Measurements from ENCODE around the gene ADSS1. TPM values are rescaled to one million over a fixed set of nuclear protein-coding genes. Genes with fewer than 3 reads are reported as not detected.

The ADSS1 gene
- total and polyA plus RNA-seq, 9 donors, result 2.6 to 9.8 (median 4.1) TPM

- intact Hi-C loops (cut with DNase I), result no loop called here
- H3K27ac ChIP-seq, result no peak overlapping the region
Observed at GRCh38 chr14:104693482-104694431, 30.3 kb upstream of the ADSS1 start.

GRCh38 chr14:104694475-104694950, 29.5 kb upstream of the ADSS1 start:
- H3K9me3 ChIP-seq, result no peaks in the 10 kb centered on the region
- H3K27ac ChIP-seq, result no peak overlapping the region
- H3K27me3 ChIP-seq, result no peaks in the 10 kb centered on the region
- no peak for TF ChIP-seq CTCF (IDR thresholded peaks at IDR 0.05)
- no peak for TF ChIP-seq POLR2A (IDR thresholded peaks at IDR 0.05)
- no peak for TF ChIP-seq EP300 (IDR thresholded peaks at IDR 0.05)
- no peak overlapping the region for H3K4me3 ChIP-seq
- 78 to 83% (median 80%) methylated on average over 14 to 15 of the region's 15 CpGs for WGBS, 3 donors
- no peaks in the 10 kb centered on the region for H3K36me3 ChIP-seq
- no peak for DNase-seq
- peaks cover 14% of the 10 kb centered on the region for H3K4me1 ChIP-seq (ENCODE audit: insufficient read depth)
- intact Hi-C loops (cut with DNase I), result no loop called here

More at GRCh38 chr14:104693482-104694431, 30.3 kb upstream of the ADSS1 start:
- H3K4me1 ChIP-seq (ENCODE audit: insufficient read depth), result peaks cover 11% of the 10 kb centered on the region
- 81 to 88% (median 88%) methylated on average over 25 to 26 of the region's 26 CpGs for WGBS, 3 donors
- no peaks in the 10 kb centered on the region for H3K36me3 ChIP-seq
- H3K4me3 ChIP-seq, result no peak overlapping the region
- no peaks in the 10 kb centered on the region for H3K27me3 ChIP-seq
- TF ChIP-seq POLR2A (IDR thresholded peaks at IDR 0.05), result no peak
- TF ChIP-seq CTCF (IDR thresholded peaks at IDR 0.05), result no peak
- no peak for TF ChIP-seq EP300 (IDR thresholded peaks at IDR 0.05)
- DNase-seq, result no peak
- no peaks in the 10 kb centered on the region for H3K9me3 ChIP-seq

DNA sequence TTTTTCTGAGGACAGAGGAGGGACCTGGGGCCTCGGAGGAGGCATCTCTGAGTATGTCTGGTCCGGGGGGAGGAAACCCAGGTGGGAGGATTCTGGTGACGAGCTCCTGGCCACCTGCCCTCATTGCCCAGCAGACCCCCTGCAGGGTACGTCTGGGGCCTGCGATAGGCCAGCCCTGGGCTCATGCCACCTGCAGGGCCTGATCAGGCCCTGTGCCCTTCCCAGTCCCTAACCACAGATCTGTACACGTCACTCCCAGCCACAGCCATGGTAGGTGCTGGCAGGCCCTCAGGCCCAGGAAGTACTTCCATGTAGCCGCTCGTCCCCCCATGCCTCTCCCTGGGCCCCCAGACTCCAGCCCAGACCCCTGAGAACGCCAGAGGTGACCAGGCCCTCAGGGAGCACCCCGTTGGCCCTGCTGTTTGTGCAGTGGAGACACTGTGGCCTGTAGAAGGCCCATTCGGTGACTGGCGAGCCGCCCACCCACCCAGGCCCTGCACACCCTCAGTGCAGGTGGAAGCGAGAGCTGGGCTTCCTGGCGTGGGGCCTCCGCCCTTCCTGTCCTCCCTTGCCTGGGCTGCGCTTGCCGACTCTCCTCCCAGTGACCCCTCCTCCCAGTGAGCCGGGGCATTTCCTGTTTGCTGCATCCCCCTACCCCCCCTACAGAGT, 28.9 kb upstream of the ADSS1 start:
- TF ChIP-seq POLR2A (IDR thresholded peaks at IDR 0.05), result no peak
- no peak for TF ChIP-seq EP300 (IDR thresholded peaks at IDR 0.05)
- H3K27me3 ChIP-seq, result no peaks in the 10 kb centered on the region
- no peaks in the 10 kb centered on the region for H3K9me3 ChIP-seq
- H3K4me3 ChIP-seq, result no peak overlapping the region
- intact Hi-C loops (cut with DNase I), result no loop called here
- 75 to 77% (median 76%) methylated on average over 19 of the region's 19 CpGs for WGBS, 3 donors
- no peaks in the 10 kb centered on the region for H3K36me3 ChIP-seq
- DNase-seq, result no peak
- peaks cover 11% of the 10 kb centered on the region for H3K4me1 ChIP-seq (ENCODE audit: insufficient read depth)
- no peak overlapping the region for H3K27ac ChIP-seq

GRCh38 chr14:104695660-104696000, 28.4 kb upstream of the ADSS1 start:
- H3K36me3 ChIP-seq, result no peaks in the 10 kb centered on the region
- H3K4me3 ChIP-seq, result no peak overlapping the region
- H3K27me3 ChIP-seq, result no peaks in the 10 kb centered on the region
- WGBS, 3 donors, result 65 to 74% (median 67%) methylated on average over 6 of the region's 6 CpGs
- H3K9me3 ChIP-seq, result no peaks in the 10 kb centered on the region
- peaks cover 6% of the 10 kb centered on the region for H3K4me1 ChIP-seq (ENCODE audit: insufficient read depth)
- TF ChIP-seq POLR2A (IDR thresholded peaks at IDR 0.05) (no peak), CTCF (IDR thresholded peaks at IDR 0.05) (no peak), EP300 (IDR thresholded peaks at IDR 0.05) (no peak)
- no peak for DNase-seq
- intact Hi-C loops (cut with DNase I), result no loop called here
- no peak overlapping the region for H3K27ac ChIP-seq
